Measurements from ENCODE around the gene CLEC3B.

- TF ChIP-seq POU5F1 (IDR thresholded peaks at IDR 0.05; ENCODE audit: low read depth, low read length) (no peak), POLR2AphosphoS5 (IDR thresholded peaks at IDR 0.05; ENCODE audit: low read depth, low read length) (no peak), TCF12 (IDR thresholded peaks at IDR 0.05; ENCODE audit: low read depth, low read length) (no peak), JUN (IDR thresholded peaks at IDR 0.05; ENCODE audit: low read depth, low read length) (no peak), JUND (IDR thresholded peaks at IDR 0.05; ENCODE audit: low read length) (no peak), HDAC6 (IDR thresholded peaks at IDR 0.05; ENCODE audit: low read depth, low read length) (no peak)
Observed at GRCh38 chr3:45071075-45071474, 45.0 kb downstream of the CLEC3B start.
